IPS DF 19.7 (cell line): ENCODE data around the gene PAX9.
"Not testable (repeated sequence)": the region's sequence is repeated elsewhere in the genome, so short reads cannot be mapped to it uniquely, and the experiment has no call there.

Source experiments
- DNase-seq: peaks from one replicate; pipeline ENCODE4 v3.0.0-alpha.2; 2013; ENCODE audit warnings: low read depth, low spot score

Gene PAX9

DNA sequence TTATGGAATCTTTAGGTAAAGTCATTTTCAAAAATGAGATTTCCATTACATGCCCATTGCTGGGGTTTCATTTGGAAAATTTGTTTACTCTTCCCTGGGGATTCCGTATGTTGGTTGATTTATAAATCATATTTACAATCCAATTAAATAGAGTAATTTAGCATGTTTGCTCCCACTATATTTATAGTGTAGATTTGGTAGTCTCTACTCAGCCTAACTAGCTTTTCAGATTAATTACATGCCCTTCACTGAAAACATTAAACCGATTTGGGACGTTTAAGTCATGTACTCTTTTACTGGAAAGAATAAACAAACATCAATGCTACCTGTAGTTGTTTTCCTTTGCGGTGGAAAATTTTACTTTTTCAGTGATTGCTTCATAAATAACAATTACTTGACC lies 10.4 kb downstream of the PAX9 start:
- no peak for DNase-seq

DNA sequence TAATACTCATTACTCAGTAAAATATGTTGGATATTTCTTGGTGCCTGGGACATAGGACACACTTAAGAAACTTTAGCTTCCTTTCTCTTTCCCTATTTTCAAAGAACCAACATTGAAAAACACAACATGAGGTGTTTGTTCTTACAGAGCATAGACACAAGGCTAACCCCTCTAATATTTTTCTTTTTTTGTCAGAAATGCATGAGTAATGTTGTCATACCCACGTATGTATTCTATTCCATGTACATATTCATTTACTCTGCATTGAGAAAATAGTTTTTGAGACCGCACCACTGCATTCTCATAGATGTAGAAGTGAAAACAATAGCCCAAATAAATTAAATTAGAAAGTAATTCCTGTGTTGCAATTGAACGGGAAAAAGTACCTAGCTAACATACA lies 13.0 kb downstream of the PAX9 start:
- no peak for DNase-seq

DNA sequence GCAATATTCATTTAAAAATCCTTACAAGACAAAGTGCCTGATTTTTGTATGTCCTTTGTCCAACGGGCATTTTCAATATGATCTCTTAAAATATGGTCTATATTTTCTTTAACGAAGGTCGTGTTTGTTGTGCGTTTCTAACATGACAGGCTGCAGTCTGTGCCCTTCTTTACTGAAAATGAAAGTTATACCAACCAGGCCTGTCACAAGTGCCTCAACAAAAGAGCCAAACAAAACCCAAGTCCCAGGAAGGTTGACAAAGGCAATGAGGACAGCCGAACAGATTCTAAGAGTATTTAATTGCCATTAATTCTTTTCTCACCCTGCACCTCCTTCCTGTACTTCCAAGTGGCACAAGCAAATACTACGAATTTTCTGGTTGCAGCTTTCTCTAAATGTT lies 13.9 kb downstream of the PAX9 start:
- DNase-seq: no peak

- DNase-seq: no peak
Measured at GRCh38 chr14:36676236-36676635, 14.6 kb downstream of the PAX9 start.

DNA sequence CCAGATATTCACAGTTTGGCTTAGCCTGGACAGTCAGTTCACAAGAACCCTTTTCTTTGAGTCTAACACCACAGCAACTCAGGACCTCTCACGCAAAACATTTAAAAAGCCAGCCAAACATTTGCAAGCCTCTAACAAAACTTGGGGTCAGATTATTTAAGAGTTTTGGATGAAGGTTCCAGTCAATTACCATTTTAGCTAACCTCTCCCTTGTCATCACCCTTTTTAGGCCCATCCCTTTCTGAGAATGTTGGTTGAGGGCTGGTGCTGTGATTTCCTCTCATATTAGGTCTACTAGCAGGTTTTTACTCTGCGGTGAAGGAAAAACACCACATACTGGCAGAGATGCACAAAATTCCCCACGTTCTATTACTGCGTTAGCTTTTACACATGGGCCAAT lies 20.7 kb downstream of the PAX9 start:
- DNase-seq: no peak

- no peak for DNase-seq
Measured at GRCh38 chr14:36683083-36683724, 21.5 kb downstream of the PAX9 start.

DNA sequence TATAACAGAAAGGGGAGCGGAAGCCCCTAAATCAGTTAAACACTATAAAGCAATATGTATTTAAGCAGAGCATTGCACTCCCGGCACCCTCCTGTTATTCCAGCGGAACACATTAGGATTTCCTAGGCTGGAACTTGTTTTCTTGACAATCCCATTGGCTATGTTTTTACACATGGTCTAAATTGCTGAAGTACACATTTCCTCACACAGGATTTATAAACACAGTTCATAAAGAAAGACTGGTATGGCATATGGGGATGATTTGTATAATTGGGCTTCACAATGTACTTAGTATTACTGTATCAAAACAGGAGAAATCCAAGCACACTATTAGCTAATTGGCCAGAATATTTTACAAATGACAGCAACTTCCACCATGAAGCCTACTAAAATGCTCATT lies 23.3 kb downstream of the PAX9 start:
- DNase-seq: no peak

DNA sequence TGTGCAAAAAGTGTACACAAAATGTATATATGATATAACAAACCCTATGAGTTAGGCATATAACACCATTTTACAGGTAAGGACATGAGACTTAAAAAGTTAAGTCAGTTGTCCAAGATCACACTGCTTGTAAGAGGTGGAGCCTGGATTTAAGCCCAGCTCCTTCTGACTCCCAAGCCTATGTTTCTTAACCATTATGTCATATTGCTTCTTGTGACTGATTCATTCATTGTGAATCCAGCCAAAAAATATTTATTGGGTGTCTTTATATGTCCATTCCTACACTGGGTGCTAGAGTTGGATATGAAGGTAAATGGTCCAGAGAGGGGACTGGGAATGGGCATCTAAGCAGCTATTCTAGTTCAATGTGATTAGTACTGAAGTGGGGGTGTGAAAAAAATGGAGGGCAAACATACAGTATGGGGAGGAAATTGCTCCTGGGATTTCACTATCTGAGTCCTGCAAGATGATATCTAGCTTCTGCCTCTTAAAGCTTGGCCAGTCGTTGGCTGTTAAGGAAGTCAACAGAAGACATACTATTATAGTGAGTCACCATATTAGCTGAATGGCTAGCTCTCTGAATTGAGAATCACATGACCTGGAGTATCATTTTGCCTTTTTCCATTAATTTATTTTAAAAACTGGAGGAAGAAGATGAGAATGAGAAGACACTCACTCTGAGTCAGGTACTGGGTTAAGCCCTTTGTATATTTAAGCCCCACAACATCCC lies 28.8 kb downstream of the PAX9 start:
- DNase-seq: no peak

- not testable (repeated sequence) for DNase-seq
Measured at GRCh38 chr14:36699420-36699819, 37.8 kb downstream of the PAX9 start.

DNA sequence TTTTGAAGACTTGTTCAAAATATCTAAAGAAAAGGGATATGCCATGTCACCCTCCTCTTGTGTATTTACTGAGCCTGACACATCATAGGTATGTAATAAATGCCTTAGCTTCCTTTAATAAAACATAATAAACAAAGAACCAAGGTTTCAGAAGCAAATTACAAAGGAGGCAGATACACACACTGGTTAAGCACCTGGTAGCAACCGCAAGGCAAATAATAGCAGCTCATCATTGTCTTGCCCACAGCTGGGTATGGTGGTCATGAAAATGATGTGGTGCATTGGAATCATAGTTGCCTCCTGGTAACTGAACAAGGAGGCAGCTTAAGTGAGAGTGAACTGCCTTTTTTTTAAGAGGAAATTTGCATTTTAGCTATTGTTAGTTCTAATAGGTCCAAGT lies 39.0 kb downstream of the PAX9 start:
- DNase-seq: no peak

- DNase-seq: no peak
Measured at GRCh38 chr14:36701132-36701531, 39.5 kb downstream of the PAX9 start.

GRCh38 chr14:36702474-36702873 lies 40.8 kb downstream of the PAX9 start:
- no peak for DNase-seq

- no peak for DNase-seq
Measured at GRCh38 chr14:36707570-36707969, 45.9 kb downstream of the PAX9 start.

GRCh38 chr14:36713960-36714703 lies 52.5 kb downstream of the PAX9 start:
- no peak for DNase-seq

GRCh38 chr14:36716614-36717184 lies 55.0 kb downstream of the PAX9 start:
- DNase-seq: no peak

DNA sequence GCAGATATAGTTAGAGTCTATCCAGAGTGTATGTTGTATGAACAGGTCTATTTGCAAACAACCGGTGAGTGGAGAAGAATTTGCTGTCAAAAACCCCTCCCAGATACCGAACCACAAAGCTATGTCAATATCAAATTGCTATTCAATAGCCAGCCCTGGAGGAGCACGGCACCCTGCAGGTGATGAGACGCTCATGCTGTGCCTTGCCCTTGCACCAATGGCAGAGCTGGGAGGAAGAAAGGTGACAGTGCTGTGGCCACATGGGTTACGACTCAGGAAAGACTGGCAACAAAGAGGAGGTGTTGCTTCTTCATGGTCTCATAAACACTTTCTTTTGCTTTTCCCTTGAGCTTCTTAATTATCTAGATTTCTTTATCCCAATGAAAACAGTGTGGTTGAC lies 55.7 kb downstream of the PAX9 start:
- no peak for DNase-seq

DNA sequence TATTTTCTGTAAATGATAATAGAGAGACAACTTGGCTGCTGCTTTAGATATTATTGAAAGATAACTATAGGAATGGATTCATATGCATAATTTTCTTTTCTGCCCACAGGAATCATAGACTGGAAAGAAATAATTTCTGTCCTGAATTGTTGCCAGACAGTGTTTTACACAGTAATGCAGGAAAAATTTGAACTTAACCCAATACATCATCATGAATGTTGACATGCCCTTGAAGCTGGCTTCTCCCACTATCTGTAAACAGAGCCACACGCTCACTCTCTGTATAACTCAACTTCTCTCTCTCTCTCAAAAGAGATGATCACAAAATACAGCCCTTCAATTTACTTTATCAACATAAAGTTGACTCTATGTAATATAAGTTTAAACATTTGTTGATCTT lies 56.6 kb downstream of the PAX9 start:
- no peak for DNase-seq

DNA sequence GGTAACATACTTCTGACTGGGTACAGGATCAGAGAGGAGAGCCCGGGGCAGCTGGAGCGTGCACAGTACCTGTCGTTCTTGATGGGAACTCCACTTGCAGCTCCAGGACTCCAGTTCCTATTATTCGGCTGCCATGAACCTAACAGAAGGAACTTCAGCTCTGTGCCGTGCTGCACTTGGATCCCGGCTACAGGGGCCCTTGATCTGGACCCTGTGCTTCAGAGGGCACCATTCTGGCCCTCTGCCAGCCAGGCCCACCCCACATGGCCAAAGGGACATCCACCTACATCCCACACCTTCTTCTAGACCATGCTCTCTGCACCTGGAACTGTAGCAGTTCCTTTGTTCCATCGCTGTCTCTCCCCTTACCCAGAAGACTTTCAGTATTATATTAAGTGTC lies 58.2 kb downstream of the PAX9 start:
- DNase-seq: no peak

DNA sequence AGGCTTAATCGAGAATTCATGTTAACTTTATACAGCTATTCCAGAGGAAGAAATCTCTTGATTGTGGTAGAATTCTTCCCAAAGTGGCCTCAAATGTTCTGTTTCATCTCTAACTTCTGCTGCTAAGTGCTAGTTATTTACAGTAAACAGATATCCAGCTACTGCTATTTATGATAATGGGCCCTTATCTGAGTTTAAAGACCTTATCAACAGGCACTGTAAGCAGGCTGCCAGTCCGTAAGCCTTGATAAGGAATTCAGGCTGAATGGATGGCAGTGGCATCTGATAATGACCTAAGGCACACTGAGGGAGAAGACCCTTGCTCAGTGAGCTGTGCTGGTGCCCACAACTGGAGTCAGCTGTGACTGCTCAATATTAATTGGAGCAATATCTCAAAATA lies 59.0 kb downstream of the PAX9 start:
- DNase-seq: no peak

- no peak for DNase-seq
Measured at GRCh38 chr14:36721877-36722276, 60.2 kb downstream of the PAX9 start.

- DNase-seq: no peak
Measured at GRCh38 chr14:36723530-36723929, 61.9 kb downstream of the PAX9 start.

GRCh38 chr14:36724162-36724561 lies 62.5 kb downstream of the PAX9 start:
- DNase-seq: no peak

DNA sequence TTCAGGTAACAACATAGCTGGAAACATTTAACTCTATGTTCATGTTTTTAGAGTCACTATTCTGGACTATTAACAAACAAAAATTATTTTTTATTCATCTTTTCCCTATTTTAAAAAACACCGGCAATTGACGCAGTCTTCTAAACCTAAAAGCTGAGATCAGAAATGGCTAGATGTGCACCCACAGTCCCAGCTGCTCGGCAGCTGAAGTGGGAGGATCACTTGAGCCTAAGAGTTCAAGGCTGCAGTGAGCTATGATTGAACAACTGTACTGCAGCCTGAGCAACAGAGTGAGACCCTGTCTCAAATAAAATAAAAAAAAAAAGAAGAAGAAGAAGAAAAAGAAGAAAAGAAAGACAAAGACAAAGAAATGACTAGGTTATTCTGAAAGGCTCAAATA lies 64.5 kb downstream of the PAX9 start:
- DNase-seq: no peak
